Measurements from ENCODE around the gene LIFR. TPM values are rescaled to one million over a fixed set of nuclear protein-coding genes. Genes with fewer than 3 reads are reported as not detected.

LIFR gene
- total RNA-seq, 2 donors from 2014 or later, result 81.7 to 85.9 TPM

- peaks cover 38% of the 10 kb centered on the region for H3K4me1 Mint-ChIP-seq
- H3K27me3 Mint-ChIP-seq (ENCODE audit: insufficient read depth), result no peaks in the 10 kb centered on the region
- peak overlapping the region; percentile 99 for H3K4me3 ChIP-seq (ENCODE audit: low read length)
- H3K36me3 ChIP-seq (ENCODE audit: control insufficient read depth, insufficient read depth, low read length), result peaks cover 13% of the 10 kb centered on the region
- peaks cover 8% of the 10 kb centered on the region for H3K4me1 ChIP-seq (ENCODE audit: control insufficient read depth, insufficient read depth, low read length)
- H3K9me3 ChIP-seq (ENCODE audit: control insufficient read depth, low read length), result no peaks in the 10 kb centered on the region
- H3K36me3 Mint-ChIP-seq (ENCODE audit: low read depth), result no peaks in the 10 kb centered on the region
- no peak for DNase-seq
- TF ChIP-seq, protein P1, sequence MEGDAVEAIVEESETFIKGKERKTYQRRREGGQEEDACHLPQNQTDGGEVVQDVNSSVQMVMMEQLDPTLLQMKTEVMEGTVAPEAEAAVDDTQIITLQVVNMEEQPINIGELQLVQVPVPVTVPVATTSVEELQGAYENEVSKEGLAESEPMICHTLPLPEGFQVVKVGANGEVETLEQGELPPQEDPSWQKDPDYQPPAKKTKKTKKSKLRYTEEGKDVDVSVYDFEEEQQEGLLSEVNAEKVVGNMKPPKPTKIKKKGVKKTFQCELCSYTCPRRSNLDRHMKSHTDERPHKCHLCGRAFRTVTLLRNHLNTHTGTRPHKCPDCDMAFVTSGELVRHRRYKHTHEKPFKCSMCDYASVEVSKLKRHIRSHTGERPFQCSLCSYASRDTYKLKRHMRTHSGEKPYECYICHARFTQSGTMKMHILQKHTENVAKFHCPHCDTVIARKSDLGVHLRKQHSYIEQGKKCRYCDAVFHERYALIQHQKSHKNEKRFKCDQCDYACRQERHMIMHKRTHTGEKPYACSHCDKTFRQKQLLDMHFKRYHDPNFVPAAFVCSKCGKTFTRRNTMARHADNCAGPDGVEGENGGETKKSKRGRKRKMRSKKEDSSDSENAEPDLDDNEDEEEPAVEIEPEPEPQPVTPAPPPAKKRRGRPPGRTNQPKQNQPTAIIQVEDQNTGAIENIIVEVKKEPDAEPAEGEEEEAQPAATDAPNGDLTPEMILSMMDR (conservative IDR thresholded peaks at IDR 0.05), result no peak
- H3K4me3 Mint-ChIP-seq, result peak overlapping the region; percentile 82
- peak overlapping the region; percentile 81 for H3K9ac ChIP-seq (ENCODE audit: extremely low read depth, low read length, poor library complexity, severe bottlenecking)
- no peak overlapping the region for H3K27ac ChIP-seq (ENCODE audit: low read depth, low read length)
- no peak overlapping the region for H3K27ac Mint-ChIP-seq
- H3K27me3 ChIP-seq (ENCODE audit: control insufficient read depth, insufficient read depth, low read length, poor library complexity, severe bottlenecking), result no peaks in the 10 kb centered on the region
- H3K9me3 Mint-ChIP-seq, result no peaks in the 10 kb centered on the region
- 49 to 69% methylated on average over 2 to 4 of the region's 4 CpGs for WGBS, 2 experiments (ENCODE audit: insufficient coverage in 1 of 2, insufficient read length in 1 of 2)
Measured at GRCh38 chr5:38554861-38555260, 1.6 kb downstream of the LIFR start.

- Histone ChIP-seq H3K9me3 (ENCODE audit: control insufficient read depth, low read length) (no peaks in the 10 kb centered on the region), H3K4me1 (ENCODE audit: control insufficient read depth, insufficient read depth, low read length) (peaks cover 8% of the 10 kb centered on the region), H3K27me3 (ENCODE audit: control insufficient read depth, insufficient read depth, low read length, poor library complexity, severe bottlenecking) (no peaks in the 10 kb centered on the region), H3K4me3 (ENCODE audit: low read length) (peak overlapping the region; percentile 99), H3K27ac (ENCODE audit: low read depth, low read length) (no peak overlapping the region), H3K9ac (ENCODE audit: extremely low read depth, low read length, poor library complexity, severe bottlenecking) (peak overlapping the region; percentile 81), H3K36me3 (ENCODE audit: control insufficient read depth, insufficient read depth, low read length) (peaks cover 16% of the 10 kb centered on the region)
- H3K4me1 Mint-ChIP-seq, result peaks cover 38% of the 10 kb centered on the region
- H3K9me3 Mint-ChIP-seq, result no peaks in the 10 kb centered on the region
- no peak overlapping the region for H3K27ac Mint-ChIP-seq
- no peaks in the 10 kb centered on the region for H3K27me3 Mint-ChIP-seq (ENCODE audit: insufficient read depth)
- peak overlapping the region; percentile 82 for H3K4me3 Mint-ChIP-seq
- TF ChIP-seq, protein P1 (conservative IDR thresholded peaks at IDR 0.05), result no peak
- H3K36me3 Mint-ChIP-seq (ENCODE audit: low read depth), result no peaks in the 10 kb centered on the region
- no peak for DNase-seq
- WGBS, 2 experiments (ENCODE audit: insufficient coverage in 1 of 2, insufficient read length in 1 of 2), result 74 to 88% methylated on average over 2 to 3 of the region's 3 CpGs
Measured at GRCh38 chr5:38554403-38554802, 2.0 kb downstream of the LIFR start.

DNA sequence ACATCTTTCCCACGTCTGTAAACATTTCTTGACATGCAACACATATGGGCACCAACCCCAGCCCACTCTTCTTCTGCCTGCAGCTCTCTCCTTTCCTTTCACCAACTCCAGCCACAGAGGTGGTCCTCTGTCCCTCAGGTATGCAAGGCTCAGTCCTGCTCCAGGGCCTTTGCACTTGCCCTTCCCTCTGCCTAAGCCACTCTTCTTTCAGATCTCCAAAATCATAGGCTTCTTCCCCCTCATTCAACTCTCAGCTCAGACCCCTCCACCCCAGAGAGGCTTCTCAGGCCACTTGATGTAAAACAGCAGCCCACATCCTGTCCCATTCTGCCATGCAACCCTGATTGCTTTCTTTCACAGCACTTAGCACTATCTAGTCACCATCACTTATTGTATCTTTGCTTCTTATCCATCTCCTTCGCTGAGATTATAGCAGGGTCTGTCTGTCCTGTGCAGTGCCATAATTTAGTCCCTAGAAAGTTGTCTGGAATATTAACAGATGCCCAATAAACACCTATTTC is 3.4 kb downstream of the LIFR start:
- H3K9me3 Mint-ChIP-seq, result no peaks in the 10 kb centered on the region
- peak overlapping the region; percentile 77 for H3K4me3 ChIP-seq (ENCODE audit: low read length)
- H3K9ac ChIP-seq (ENCODE audit: extremely low read depth, low read length, poor library complexity, severe bottlenecking), result no peak overlapping the region
- no peaks in the 10 kb centered on the region for H3K9me3 ChIP-seq (ENCODE audit: control insufficient read depth, low read length)
- H3K4me1 Mint-ChIP-seq, result peaks cover 46% of the 10 kb centered on the region
- no peak for DNase-seq
- H3K36me3 ChIP-seq (ENCODE audit: control insufficient read depth, insufficient read depth, low read length), result peaks cover 22% of the 10 kb centered on the region
- peaks cover 17% of the 10 kb centered on the region for H3K4me1 ChIP-seq (ENCODE audit: control insufficient read depth, insufficient read depth, low read length)
- peak overlapping the region; percentile 29 for H3K4me3 Mint-ChIP-seq
- no peak overlapping the region for H3K27ac ChIP-seq (ENCODE audit: low read depth, low read length)
- no peaks in the 10 kb centered on the region for H3K36me3 Mint-ChIP-seq (ENCODE audit: low read depth)
- no peak overlapping the region for H3K27ac Mint-ChIP-seq
- WGBS, 2 experiments (ENCODE audit: insufficient coverage in 1 of 2, insufficient read length in 1 of 2), result 67 to 100% methylated on average over 1 to 2 of the region's 2 CpGs
- no peaks in the 10 kb centered on the region for H3K27me3 ChIP-seq (ENCODE audit: control insufficient read depth, insufficient read depth, low read length, poor library complexity, severe bottlenecking)
- H3K27me3 Mint-ChIP-seq (ENCODE audit: insufficient read depth), result no peaks in the 10 kb centered on the region
- TF ChIP-seq, protein P1 (conservative IDR thresholded peaks at IDR 0.05), result no peak

Data from endodermal cell (in vitro differentiated cells).